Stimulated activated CD4-positive, alpha-beta T cell treated with anti-CD3 and anti-CD28 coated beads, Interleukin-1b, Interleukin-23, amount 100 ng/mL, for 4 hours (primary cell): Measurements from ENCODE around the gene ZNF407.
A peak's percentile ranks its signal among the peaks of the same experiment; 100 is the strongest.

ENCODE experiments used
- DNase-seq, 2 donors: peaks; one replicate each; pipeline ENCODE4 v3.0.0-alpha.2; 2020; ENCODE audit warnings: low read depth in 2 of 2

The ZNF407 gene

GRCh38 chr18:75052475-75052874 is 454.8 kb downstream of the ZNF407 start:
- DNase-seq, result no peak

- DNase-seq, result no peak
Measured at GRCh38 chr18:75053028-75053629, 455.5 kb downstream of the ZNF407 start.

GRCh38 chr18:75054046-75054445 is 456.4 kb downstream of the ZNF407 start:
- DNase-seq, result no peak

GRCh38 chr18:75054611-75055010 is 456.9 kb downstream of the ZNF407 start:
- DNase-seq, result no peak

GRCh38 chr18:75057169-75057960 is 459.7 kb downstream of the ZNF407 start:
- no peak for DNase-seq

- no peak for DNase-seq
Measured at GRCh38 chr18:75060185-75060584, 462.5 kb downstream of the ZNF407 start.

GRCh38 chr18:75062297-75062886 is 464.7 kb downstream of the ZNF407 start:
- no peak for DNase-seq

GRCh38 chr18:75063196-75063595 is 465.5 kb downstream of the ZNF407 start:
- DNase-seq, result no peak

- no peak for DNase-seq
Measured at GRCh38 chr18:75063615-75064512, 466.2 kb downstream of the ZNF407 start.

- DNase-seq, result no peak
Measured at GRCh38 chr18:75064513-75064905, 466.8 kb downstream of the ZNF407 start.

GRCh38 chr18:75065251-75066000 is 467.8 kb downstream of the ZNF407 start:
- DNase-seq, result no peak

- no peak for DNase-seq
Measured at GRCh38 chr18:75066021-75066880, 468.6 kb downstream of the ZNF407 start.

GRCh38 chr18:75066936-75067335 is 469.3 kb downstream of the ZNF407 start:
- no peak for DNase-seq

- DNase-seq, result no peak
Measured at GRCh38 chr18:75067996-75068645, 470.5 kb downstream of the ZNF407 start.

- no peak for DNase-seq
Measured at GRCh38 chr18:75068682-75069435, 471.2 kb downstream of the ZNF407 start.

GRCh38 chr18:75070235-75070624 is 472.6 kb downstream of the ZNF407 start:
- no peak for DNase-seq

- peak; percentile 22 to 42 for DNase-seq
Measured at GRCh38 chr18:75070625-75071483, 473.2 kb downstream of the ZNF407 start.

- no peak for DNase-seq
Measured at GRCh38 chr18:75071484-75071785, 473.8 kb downstream of the ZNF407 start.
